ENCODE measurements around the gene RNF43.

The RNF43 gene

GRCh38 chr17:58380207-58381123 is 36.9 kb downstream of the RNF43 start:
- no peak for DNase-seq

GRCh38 chr17:58379511-58379824 is 37.9 kb downstream of the RNF43 start:
- DNase-seq = no peak

DNA sequence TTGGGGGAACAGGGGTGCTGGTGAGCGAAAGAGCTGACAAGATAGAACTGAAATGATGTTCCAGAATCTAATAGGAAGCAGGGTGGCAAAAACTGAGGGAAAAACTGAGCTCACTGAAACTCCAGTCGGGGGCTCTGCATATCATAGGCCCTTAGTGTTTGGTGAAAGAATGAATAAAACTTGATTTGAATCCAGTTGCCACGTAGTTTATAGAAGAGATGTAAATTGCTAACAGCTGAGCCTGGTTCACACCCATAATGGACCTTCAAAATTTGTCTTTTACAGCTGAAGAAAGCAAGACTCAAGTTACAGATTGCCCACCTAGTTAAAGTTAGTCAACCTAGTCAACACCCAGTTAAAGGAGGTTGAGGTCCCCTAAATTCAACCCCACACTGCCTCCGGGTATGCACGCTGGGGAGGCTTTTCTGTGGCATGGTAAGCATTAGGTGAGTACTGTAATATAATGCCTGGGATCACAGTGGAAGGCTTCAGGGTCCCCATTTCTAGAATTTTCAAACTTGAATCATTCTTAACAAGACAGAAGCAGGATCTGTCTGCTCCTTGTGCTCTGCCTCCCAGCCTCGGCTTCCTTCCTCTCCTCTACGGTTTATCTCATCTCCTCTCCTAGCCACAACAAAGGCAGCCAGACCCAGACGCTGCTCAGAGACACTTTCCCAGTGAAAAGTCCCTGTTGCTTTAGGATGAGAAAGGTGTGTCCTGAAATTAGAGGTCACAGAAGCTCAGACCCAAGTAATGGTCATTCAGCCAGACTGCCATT is 38.4 kb downstream of the RNF43 start:
- no peak for DNase-seq

- no peak for DNase-seq
Observed at GRCh38 chr17:58377661-58378060, 39.7 kb downstream of the RNF43 start.

- DNase-seq = no peak
Observed at GRCh38 chr17:58377093-58377601, 40.2 kb downstream of the RNF43 start.

- no peak for DNase-seq
Observed at GRCh38 chr17:58376472-58377000, 40.8 kb downstream of the RNF43 start.

GRCh38 chr17:58375811-58376210 is 41.5 kb downstream of the RNF43 start:
- DNase-seq = no peak

GRCh38 chr17:58375256-58375655 is 42.1 kb downstream of the RNF43 start:
- DNase-seq = no peak

DNA sequence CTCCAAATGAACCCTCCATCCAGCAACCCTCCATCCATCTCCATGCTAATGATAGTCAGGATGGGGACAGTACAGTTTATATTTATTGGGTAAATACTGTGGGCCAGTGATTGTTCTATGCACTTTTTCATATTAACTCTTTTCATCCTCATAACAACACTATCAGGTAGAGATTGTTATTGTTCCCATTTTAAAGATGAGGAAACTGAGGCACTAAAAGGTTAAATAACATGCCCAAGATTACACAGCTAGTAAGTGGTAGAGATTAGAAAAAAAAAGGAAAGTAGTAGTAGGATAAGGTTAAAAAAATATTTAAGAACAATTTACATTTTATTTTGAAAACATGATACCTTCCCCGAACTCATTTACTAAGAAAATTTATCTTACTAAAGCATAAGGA is 43.4 kb downstream of the RNF43 start:
- DNase-seq = no peak

- DNase-seq = no peak
Observed at GRCh38 chr17:58373003-58373402, 44.3 kb downstream of the RNF43 start.

DNA sequence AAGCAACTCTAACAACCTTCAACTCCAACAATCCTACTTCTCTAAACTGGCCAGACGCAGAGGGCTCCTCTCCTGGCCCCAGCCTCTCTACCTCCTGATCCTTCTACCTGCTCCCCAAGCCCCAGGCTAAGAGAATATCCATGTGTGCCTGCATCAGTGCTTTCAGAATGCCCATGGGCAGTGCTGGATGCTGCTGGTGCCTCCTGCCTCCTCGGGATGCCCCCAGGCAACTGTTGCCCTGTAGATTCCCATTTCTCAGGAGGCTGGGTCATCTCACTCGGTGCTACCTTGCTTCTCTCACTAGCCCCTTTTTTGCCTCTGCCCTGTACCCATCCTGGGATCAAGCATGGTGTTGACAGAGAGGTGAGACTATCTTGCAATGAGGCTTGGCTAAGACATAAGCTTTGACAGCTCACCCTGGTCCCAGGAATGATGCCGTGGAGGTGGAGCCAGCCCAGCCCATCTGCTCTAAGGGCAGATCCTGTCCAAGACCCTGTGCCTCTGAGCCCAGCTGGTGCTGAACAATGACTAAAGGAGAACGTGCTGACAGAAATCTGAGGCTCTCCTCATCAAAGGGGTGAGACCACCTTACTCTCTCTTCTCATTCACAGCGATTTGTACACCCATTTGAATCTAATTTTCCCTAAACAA is 45.9 kb downstream of the RNF43 start:
- DNase-seq = no peak

- no peak for DNase-seq
Observed at GRCh38 chr17:58370716-58371115, 46.6 kb downstream of the RNF43 start.

GRCh38 chr17:58370309-58370708 is 47.0 kb downstream of the RNF43 start:
- no peak for DNase-seq

DNA sequence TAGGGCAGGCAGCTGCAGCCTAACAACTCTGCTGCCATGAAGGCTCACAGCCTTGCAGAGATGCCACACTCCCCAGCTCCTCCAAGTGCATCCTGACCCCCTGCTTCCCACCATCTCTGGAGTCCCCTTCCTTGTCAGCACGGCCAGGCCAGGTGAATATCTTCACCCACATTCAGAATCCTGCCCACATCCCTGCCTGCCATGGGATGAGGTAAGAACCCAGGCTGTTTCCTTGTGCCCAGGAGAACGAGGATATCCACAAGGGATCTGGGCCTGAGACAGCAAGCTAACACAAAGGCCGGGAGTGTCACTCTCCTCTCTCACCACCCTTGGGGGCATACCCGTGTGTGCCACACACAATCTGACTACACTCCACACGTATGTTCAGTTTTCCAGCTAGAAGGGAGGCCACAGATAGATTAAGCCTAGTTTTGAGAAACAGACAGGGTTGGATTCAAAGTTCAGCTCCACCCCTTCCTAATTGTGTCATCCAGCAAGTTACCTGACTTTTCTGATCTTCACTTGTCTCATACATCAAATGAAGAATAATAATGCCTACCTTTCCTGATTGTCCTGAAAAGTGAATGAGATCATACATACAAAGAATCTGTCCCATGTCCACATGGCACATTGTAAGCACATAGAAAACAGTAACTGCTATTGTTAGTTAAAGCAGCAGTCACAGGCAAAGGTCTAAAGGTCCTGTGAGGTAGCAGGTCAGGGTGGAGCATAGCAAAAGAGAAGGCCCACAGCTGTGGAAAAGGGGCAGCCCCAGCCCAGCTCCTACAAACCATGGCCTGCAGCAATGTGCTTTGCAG is 47.9 kb downstream of the RNF43 start:
- DNase-seq = no peak

DNA sequence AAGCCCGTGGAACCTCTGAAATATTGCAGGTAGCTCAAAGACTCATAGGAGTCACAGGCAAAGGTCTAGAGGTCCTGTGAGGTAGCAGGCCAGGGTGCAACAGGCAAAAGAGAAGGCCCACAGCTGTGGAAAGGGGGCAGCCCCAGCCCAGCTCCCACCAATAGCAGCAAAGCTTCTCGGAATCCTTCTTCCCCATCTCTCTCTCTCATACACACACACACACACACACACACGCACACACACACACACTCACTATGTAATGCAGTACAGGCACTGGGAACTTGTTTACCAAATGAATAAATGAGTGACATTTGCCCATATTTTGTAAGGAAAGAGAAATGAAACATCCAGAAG is 48.5 kb downstream of the RNF43 start:
- no peak for DNase-seq

Data from NCI-H446 treated with DMSO at 0.1 percent for 48 hours (cell line).